Fibroblast of lung (primary cell): Measurements from ENCODE around the gene WDR48.

ENCODE experiments used
- CTCF ChIP-seq, 2 donors: IDR thresholded peaks in 1 of 2; conservative IDR thresholded peaks in 1 of 2; 1 replicate in 1 of 2; 2 replicates in 1 of 2; pipeline ENCODE4 v1.5.1; 2011 to 2012; ENCODE audit warnings: low read length in 2 of 2, control low read depth in 1 of 2, inconsistent platforms in 1 of 2, low read depth in 1 of 2, mild to moderate bottlenecking in 1 of 2
- EZH2 ChIP-seq: IDR thresholded peaks from 2 replicates; pipeline ENCODE4 v1.5.1; 2012; ENCODE audit warnings: low read length, control low read depth, mild to moderate bottlenecking; ENCODE audit errors: missing control alignments

GRCh38 chr3:39110041-39110639 lies 58.3 kb downstream of the WDR48 start:
- TF ChIP-seq CTCF (conservative IDR thresholded peaks at IDR 0.05 in 1 of 2, IDR thresholded peaks at IDR 0.05 in 1 of 2; ENCODE audit: low read depth in 1 of 2, low read length in 2 of 2) (no peak), EZH2 (no peak)
